Hepatocyte (in vitro differentiated cells): ENCODE measurements around the gene VASH2. TPM values are rescaled to one million over a fixed set of nuclear protein-coding genes. Genes with fewer than 3 reads are reported as not detected.
"Not testable (repeated sequence)": the region's sequence is repeated elsewhere in the genome, so short reads cannot be mapped to it uniquely, and the experiment has no call there.

ENCODE experiments used
- DNase-seq: peaks from one replicate; pipeline ENCODE4 v3.0.0-alpha.2; 2016; ENCODE audit warnings: low spot score
- H2AFZ ChIP-seq: fragments of 200-600 bp; sonication (generic); 2 replicates; pipeline ENCODE4 v1.6.0; 2016; ENCODE audit warnings: antibody characterized with exemption, mild to moderate bottlenecking
- H3K27ac ChIP-seq: fragments of 200-600 bp; sonication (generic); 2 replicates; pipeline ENCODE4 v1.5.1; 2016; ENCODE audit warnings: mild to moderate bottlenecking
- H3K27me3 ChIP-seq: fragments of 200-600 bp; sonication (generic); 2 replicates; pipeline ENCODE4 v1.6.1; 2016
- H3K36me3 ChIP-seq: fragments of 200-600 bp; sonication (generic); replicated peaks from 2 replicates; pipeline ENCODE4 v1.5.1; 2016; ENCODE audit warnings: low read depth; ENCODE audit not compliant: insufficient read depth
- H3K4me1 ChIP-seq: fragments of 200-600 bp; sonication (generic); 2 replicates; pipeline ENCODE4 v1.5.1; 2016; ENCODE audit warnings: mild to moderate bottlenecking, moderate library complexity; ENCODE audit not compliant: insufficient read depth
- H3K4me2 ChIP-seq: fragments of 200-600 bp; sonication (generic); 2 replicates; pipeline ENCODE4 v1.6.0; 2016
- H3K4me3 ChIP-seq: fragments of 200-600 bp; sonication (generic); 2 replicates; pipeline ENCODE4 v1.5.1; 2016; ENCODE audit warnings: mild to moderate bottlenecking
- H3K79me2 ChIP-seq: fragments of 200-600 bp; sonication (generic); 2 replicates; pipeline ENCODE4 v1.6.0; 2017; ENCODE audit warnings: mild to moderate bottlenecking
- H3K9me2 ChIP-seq: fragments of 200-600 bp; sonication (generic); replicated peaks from 2 replicates; pipeline ENCODE4 v1.6.0; 2017; ENCODE audit warnings: mild to moderate bottlenecking; ENCODE audit not compliant: insufficient read depth
- H3K9me3 ChIP-seq: fragments of 200-600 bp; sonication (generic); 2 replicates; pipeline ENCODE4 v1.5.1; 2016; ENCODE audit warnings: low read depth, mild to moderate bottlenecking
- H4K20me1 ChIP-seq: fragments of 200-600 bp; sonication (generic); 2 replicates; pipeline ENCODE4 v1.6.0; 2016; ENCODE audit warnings: mild to moderate bottlenecking; ENCODE audit not compliant: insufficient read depth, poor library complexity, severe bottlenecking
- EZH2 ChIP-seq: fragments of 200-600 bp; sonication (generic); IDR thresholded peaks from 2 replicates; pipeline ENCODE4 v1.6.1; 2016; ENCODE audit warnings: antibody characterized with exemption, mild to moderate bottlenecking, borderline replicate concordance
- EZH2phosphoT487 ChIP-seq: fragments of 200-600 bp; sonication (generic); IDR thresholded peaks from one replicate; pipeline ENCODE4 v1.6.1; 2018; ENCODE audit warnings: antibody characterized with exemption, mild to moderate bottlenecking, low read depth, moderate library complexity; ENCODE audit not compliant: unreplicated experiment, severe bottlenecking
- WGBS: methylation state at CpG from one replicate; pipeline ENCODE4 v1.1.6; 2016; ENCODE audit warnings: low lambda C conversion rate; ENCODE audit errors: missing lambda C conversion rate; 5-methylcytosine and 5-hydroxymethylcytosine counted together
- polyA plus RNA-seq: library from polyadenylated mRNA; unstranded; fragments of >200 nt; fragmentation: Nextera tagmentation; extraction: Ambion mirVana; gene quantifications from 2 replicates; pipeline ENCODE4 v1.2.1, GENCODE V29; 2016
- total RNA-seq: library from RNA; depleted of rRNA; stranded (reverse); fragments of >200 nt; gene quantifications from 2 replicates; pipeline ENCODE4 v1.2.3, GENCODE V29; 2014
- TF ChIP-seq, protein P1 (sequence below): fragments of 200-600 bp; sonication (generic); IDR thresholded peaks from 2 replicates; pipeline ENCODE4 v1.5.1; 2016; ENCODE audit warnings: antibody characterized with exemption, mild to moderate bottlenecking; ENCODE audit not compliant: poor library complexity

The VASH2 gene
- total and polyA plus RNA-seq, 2 experiments from 2014 or later = 3.0 to 3.6 TPM

- Histone ChIP-seq H3K36me3 (no peaks in the 10 kb centered on the region), H3K27me3 (no peaks in the 10 kb centered on the region), H4K20me1 (no peaks in the 10 kb centered on the region), H3K9me2 (no peaks in the 10 kb centered on the region), H3K9me3 (no peaks in the 10 kb centered on the region), H2AFZ (no peak overlapping the region), H3K4me2 (no peak overlapping the region), H3K79me2 (no peaks in the 10 kb centered on the region), H3K4me1 (no peaks in the 10 kb centered on the region), H3K4me3 (no peak overlapping the region), H3K27ac (no peak overlapping the region)
- TF ChIP-seq, protein P1, sequence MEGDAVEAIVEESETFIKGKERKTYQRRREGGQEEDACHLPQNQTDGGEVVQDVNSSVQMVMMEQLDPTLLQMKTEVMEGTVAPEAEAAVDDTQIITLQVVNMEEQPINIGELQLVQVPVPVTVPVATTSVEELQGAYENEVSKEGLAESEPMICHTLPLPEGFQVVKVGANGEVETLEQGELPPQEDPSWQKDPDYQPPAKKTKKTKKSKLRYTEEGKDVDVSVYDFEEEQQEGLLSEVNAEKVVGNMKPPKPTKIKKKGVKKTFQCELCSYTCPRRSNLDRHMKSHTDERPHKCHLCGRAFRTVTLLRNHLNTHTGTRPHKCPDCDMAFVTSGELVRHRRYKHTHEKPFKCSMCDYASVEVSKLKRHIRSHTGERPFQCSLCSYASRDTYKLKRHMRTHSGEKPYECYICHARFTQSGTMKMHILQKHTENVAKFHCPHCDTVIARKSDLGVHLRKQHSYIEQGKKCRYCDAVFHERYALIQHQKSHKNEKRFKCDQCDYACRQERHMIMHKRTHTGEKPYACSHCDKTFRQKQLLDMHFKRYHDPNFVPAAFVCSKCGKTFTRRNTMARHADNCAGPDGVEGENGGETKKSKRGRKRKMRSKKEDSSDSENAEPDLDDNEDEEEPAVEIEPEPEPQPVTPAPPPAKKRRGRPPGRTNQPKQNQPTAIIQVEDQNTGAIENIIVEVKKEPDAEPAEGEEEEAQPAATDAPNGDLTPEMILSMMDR = no peak
- no peak for TF ChIP-seq EZH2
- no peak for TF ChIP-seq EZH2phosphoT487
- WGBS = 50% methylated on average over 1 of the region's 1 CpG
- no peak for DNase-seq
Observed at GRCh38 chr1:212990276-212990675, 39.9 kb downstream of the VASH2 start.

DNA sequence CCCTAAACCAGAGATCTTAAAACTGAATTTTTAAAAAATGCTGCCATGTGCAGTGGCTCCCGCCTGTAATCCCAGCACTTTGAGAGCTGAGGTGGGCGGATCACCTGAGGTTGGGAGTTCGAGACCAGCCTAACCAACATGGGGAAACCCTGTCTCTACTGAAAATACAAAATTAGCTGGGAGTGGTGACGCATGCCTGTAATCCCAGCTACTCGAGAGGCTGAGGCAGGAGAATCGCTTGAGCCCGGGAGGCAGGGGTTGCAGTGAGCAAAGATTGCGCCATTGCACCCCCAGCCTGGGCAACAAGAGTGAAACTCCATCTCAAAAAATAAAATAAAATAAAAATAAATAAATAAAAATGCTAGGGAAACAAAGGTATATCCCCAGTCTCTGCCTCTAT lies 43.6 kb downstream of the VASH2 start:
- not testable (repeated sequence) for H3K9me3 ChIP-seq, H3K36me3 ChIP-seq, H3K4me2 ChIP-seq, H3K4me3 ChIP-seq, H4K20me1 ChIP-seq, H2AFZ ChIP-seq, H3K9me2 ChIP-seq, H3K27me3 ChIP-seq, DNase-seq, H3K79me2 ChIP-seq, H3K4me1 ChIP-seq, H3K27ac ChIP-seq
- WGBS = 95% methylated on average over 8 of the region's 8 CpGs

- no peak overlapping the region for H3K27ac ChIP-seq
- H3K4me3 ChIP-seq = no peak overlapping the region
- H3K27me3 ChIP-seq = no peaks in the 10 kb centered on the region
- DNase-seq = no peak
- H3K4me1 ChIP-seq = no peaks in the 10 kb centered on the region
- no peaks in the 10 kb centered on the region for H3K9me2 ChIP-seq
- WGBS = 92% methylated on average over 3 of the region's 3 CpGs
- no peaks in the 10 kb centered on the region for H3K79me2 ChIP-seq
- H3K4me2 ChIP-seq = no peak overlapping the region
- no peaks in the 10 kb centered on the region for H3K9me3 ChIP-seq
- no peak for TF ChIP-seq EZH2
- TF ChIP-seq EZH2phosphoT487 = no peak
- TF ChIP-seq, protein P1 = no peak
- H2AFZ ChIP-seq = no peak overlapping the region
- no peaks in the 10 kb centered on the region for H3K36me3 ChIP-seq
- H4K20me1 ChIP-seq = no peaks in the 10 kb centered on the region
Observed at GRCh38 chr1:212994926-212995325, 44.6 kb downstream of the VASH2 start.

GRCh38 chr1:213003256-213003655 lies 52.9 kb downstream of the VASH2 start:
- Histone ChIP-seq H3K27ac (no peak overlapping the region), H3K4me2 (no peak overlapping the region), H3K27me3 (no peaks in the 10 kb centered on the region), H2AFZ (no peak overlapping the region), H3K4me1 (no peaks in the 10 kb centered on the region), H3K4me3 (no peak overlapping the region), H3K36me3 (peaks cover 3% of the 10 kb centered on the region), H4K20me1 (no peaks in the 10 kb centered on the region), H3K9me3 (no peaks in the 10 kb centered on the region), H3K9me2 (no peaks in the 10 kb centered on the region), H3K79me2 (no peaks in the 10 kb centered on the region)
- DNase-seq = no peak
- TF ChIP-seq, protein P1 = no peak
- TF ChIP-seq EZH2phosphoT487 (no peak), EZH2 (no peak)
- 92% methylated on average over 3 of the region's 3 CpGs for WGBS
